A549 (cell line): ENCODE data around the gene CNTNAP2.

ENCODE experiments used
- CBX8 ChIP-seq: fragments of 200-600 bp; sonication (generic); IDR thresholded peaks from 2 replicates; pipeline ENCODE4 v1.6.1; 2016
- CTCF ChIP-seq: fragments of >200 bp; sonication (Bioruptor Twin); formaldehyde crosslinking; IDR thresholded peaks from 3 replicates; pipeline ENCODE4 v1.5.1; 2016
- MAFK ChIP-seq: fragments of 450-650 bp; IDR thresholded peaks from 2 replicates; pipeline ENCODE4 v1.6.1; 2014; ENCODE audit not compliant: partially characterized antibody
- SMC3 ChIP-seq: fragments of >200 bp; sonication (Bioruptor Twin); formaldehyde crosslinking; IDR thresholded peaks from 3 replicates; pipeline ENCODE4 v1.6.1; 2018; ENCODE audit warnings: inconsistent platforms
- TFCP2L1 ChIP-seq: fragments of 250-450 bp; sonication (Bioruptor Pico); IDR thresholded peaks from 2 replicates; pipeline ENCODE4 v1.5.0; 2021; ENCODE audit warnings: mild to moderate bottlenecking

GRCh38 chr7:148156233-148156632 is 2039.6 kb downstream of the CNTNAP2 start:
- TF ChIP-seq MAFK (no peak), CTCF (no peak), TFCP2L1 (CRISPR knock-in tag) (no peak), SMC3 (no peak), CBX8 (no peak)
